Stimulated activated CD4-positive, alpha-beta T cell treated with anti-CD3 and anti-CD28 coated beads, Interleukin-4, amount 100 ng/mL, for 1 hour (primary cell): ENCODE measurements around the gene C2orf72.
A peak's percentile ranks its signal among the peaks of the same experiment; 100 is the strongest.
"Not testable (repeated sequence)": the region's sequence is repeated elsewhere in the genome, so short reads cannot be mapped to it uniquely, and the experiment has no call there.

ENCODE experiments used
- DNase-seq: peaks from one replicate; pipeline ENCODE4 v3.0.0-alpha.2; 2020

C2orf72 gene

GRCh38 chr2:231047274-231047922, 10.1 kb downstream of the C2orf72 start:
- no peak for DNase-seq

GRCh38 chr2:231047923-231048915, 10.9 kb downstream of the C2orf72 start:
- DNase-seq: no peak

- no peak for DNase-seq
Observed at GRCh38 chr2:231049286-231050017, 12.1 kb downstream of the C2orf72 start.

- DNase-seq: no peak
Observed at GRCh38 chr2:231050018-231050901, 12.9 kb downstream of the C2orf72 start.

GRCh38 chr2:231051116-231051515, 13.8 kb downstream of the C2orf72 start:
- DNase-seq: no peak

GRCh38 chr2:231052494-231053451, 15.4 kb downstream of the C2orf72 start:
- DNase-seq: peak; percentile 83

- DNase-seq: no peak
Observed at GRCh38 chr2:231053846-231054245, 16.5 kb downstream of the C2orf72 start.

- peak; percentile 92 for DNase-seq
Observed at GRCh38 chr2:231056453-231057416, 19.4 kb downstream of the C2orf72 start, which contains the start of gene PSMD1. TSS of gene PSMD1 (plus strand) at chr2:231056867. CDS start at chr2:231057026, 159 bp downstream.

GRCh38 chr2:231057590-231057989, 20.3 kb downstream of the C2orf72 start:
- no peak for DNase-seq

- no peak for DNase-seq
Observed at GRCh38 chr2:231058761-231059550, 21.6 kb downstream of the C2orf72 start.

GRCh38 chr2:231059756-231060155, 22.4 kb downstream of the C2orf72 start:
- no peak for DNase-seq

- no peak for DNase-seq
Observed at GRCh38 chr2:231062776-231063175, 25.5 kb downstream of the C2orf72 start.

GRCh38 chr2:231063347-231063746, 26.0 kb downstream of the C2orf72 start:
- no peak for DNase-seq

GRCh38 chr2:231065966-231066365, 28.6 kb downstream of the C2orf72 start:
- DNase-seq: no peak

- not testable (repeated sequence) for DNase-seq
Observed at GRCh38 chr2:231067531-231067930, 30.2 kb downstream of the C2orf72 start.

- DNase-seq: no peak
Observed at GRCh38 chr2:231068525-231069222, 31.4 kb downstream of the C2orf72 start.

GRCh38 chr2:231069379-231070054, 32.2 kb downstream of the C2orf72 start:
- no peak for DNase-seq

- no peak for DNase-seq
Observed at GRCh38 chr2:231084565-231084964, 47.2 kb downstream of the C2orf72 start.
